Progenitor cell of endocrine pancreas (in vitro differentiated cells): Measurements from ENCODE around the gene POLR1E. TPM values are rescaled to one million over a fixed set of nuclear protein-coding genes. Genes with fewer than 3 reads are reported as not detected.

ENCODE experiments used
- DNase-seq: peaks from one replicate; pipeline ENCODE4 v3.0.0; 2021; ENCODE audit warnings: low spot score; ENCODE audit not compliant: unreplicated experiment
- H3K27ac Mint-ChIP-seq: 2 replicates; pipeline ENCODE4 v1.8.0; 2021; ENCODE audit warnings: mild to moderate bottlenecking, moderate library complexity, mixed read lengths
- H3K27me3 Mint-ChIP-seq: 2 replicates; pipeline ENCODE4 v1.8.0; 2021; ENCODE audit warnings: mixed read lengths
- H3K36me3 Mint-ChIP-seq: 2 replicates; pipeline ENCODE4 v1.8.0; 2022; ENCODE audit warnings: mixed read lengths; ENCODE audit not compliant: insufficient read depth
- H3K4me1 Mint-ChIP-seq: 2 replicates; pipeline ENCODE4 v1.8.0; 2021; ENCODE audit warnings: low read depth, mixed read lengths
- H3K4me3 Mint-ChIP-seq: 2 replicates; pipeline ENCODE4 v1.8.0; 2021; ENCODE audit warnings: low read depth, mild to moderate bottlenecking, moderate library complexity, mixed read lengths
- H3K9me3 Mint-ChIP-seq: 2 replicates; pipeline ENCODE4 v1.8.0; 2021; ENCODE audit warnings: low read depth, mixed read lengths
- long read RNA-seq: library from polyadenylated mRNA; unstranded; transcript quantifications from one replicate; pipeline ENCODE4 v2.0.0, GENCODE V29; 2020
- total RNA-seq: library from RNA; stranded (reverse); gene quantifications from 2 replicates; pipeline ENCODE4 v1.2.1, GENCODE V29; 2021
- TF ChIP-seq, protein P1 (sequence below): fragments of 200-600 bp; sonication (generic); IDR thresholded peaks from one replicate; pipeline ENCODE4 v1.5.0; 2021; ENCODE audit warnings: antibody characterized with exemption, mild to moderate bottlenecking; ENCODE audit not compliant: unreplicated experiment

The POLR1E gene, protein sequence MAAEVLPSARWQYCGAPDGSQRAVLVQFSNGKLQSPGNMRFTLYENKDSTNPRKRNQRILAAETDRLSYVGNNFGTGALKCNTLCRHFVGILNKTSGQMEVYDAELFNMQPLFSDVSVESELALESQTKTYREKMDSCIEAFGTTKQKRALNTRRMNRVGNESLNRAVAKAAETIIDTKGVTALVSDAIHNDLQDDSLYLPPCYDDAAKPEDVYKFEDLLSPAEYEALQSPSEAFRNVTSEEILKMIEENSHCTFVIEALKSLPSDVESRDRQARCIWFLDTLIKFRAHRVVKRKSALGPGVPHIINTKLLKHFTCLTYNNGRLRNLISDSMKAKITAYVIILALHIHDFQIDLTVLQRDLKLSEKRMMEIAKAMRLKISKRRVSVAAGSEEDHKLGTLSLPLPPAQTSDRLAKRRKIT
- 22.2 and 22.4 TPM in 2 replicates for total RNA-seq
- long read RNA-seq, transcript POLR1E-202 (12 exons, 1,868 nt) = major isoform, 50 of 64 reads
- long read RNA-seq, partial matches to known transcripts = 3 of 64 reads
- long read RNA-seq, other reads (novel, unspliced or antisense) = 9 of 64 reads

GRCh38 chr9:37485389-37486255 lies at the start of gene POLR1E:
Gene POLR1E (plus strand): TSS chr9:37485948. CDS start chr9:37486048, 100 bp downstream.
- DNase-seq = peak; percentile 89
- no peaks in the 10 kb centered on the region for H3K9me3 Mint-ChIP-seq
- H3K27me3 Mint-ChIP-seq = peaks cover 6% of the 10 kb centered on the region
- peak within 1 kb of the TSS; percentile 84 for H3K27ac Mint-ChIP-seq
- peaks cover 18% of the 10 kb centered on the region for H3K4me1 Mint-ChIP-seq
- H3K36me3 Mint-ChIP-seq = peaks cover 5% of the 10 kb centered on the region
- TF ChIP-seq, protein P1, sequence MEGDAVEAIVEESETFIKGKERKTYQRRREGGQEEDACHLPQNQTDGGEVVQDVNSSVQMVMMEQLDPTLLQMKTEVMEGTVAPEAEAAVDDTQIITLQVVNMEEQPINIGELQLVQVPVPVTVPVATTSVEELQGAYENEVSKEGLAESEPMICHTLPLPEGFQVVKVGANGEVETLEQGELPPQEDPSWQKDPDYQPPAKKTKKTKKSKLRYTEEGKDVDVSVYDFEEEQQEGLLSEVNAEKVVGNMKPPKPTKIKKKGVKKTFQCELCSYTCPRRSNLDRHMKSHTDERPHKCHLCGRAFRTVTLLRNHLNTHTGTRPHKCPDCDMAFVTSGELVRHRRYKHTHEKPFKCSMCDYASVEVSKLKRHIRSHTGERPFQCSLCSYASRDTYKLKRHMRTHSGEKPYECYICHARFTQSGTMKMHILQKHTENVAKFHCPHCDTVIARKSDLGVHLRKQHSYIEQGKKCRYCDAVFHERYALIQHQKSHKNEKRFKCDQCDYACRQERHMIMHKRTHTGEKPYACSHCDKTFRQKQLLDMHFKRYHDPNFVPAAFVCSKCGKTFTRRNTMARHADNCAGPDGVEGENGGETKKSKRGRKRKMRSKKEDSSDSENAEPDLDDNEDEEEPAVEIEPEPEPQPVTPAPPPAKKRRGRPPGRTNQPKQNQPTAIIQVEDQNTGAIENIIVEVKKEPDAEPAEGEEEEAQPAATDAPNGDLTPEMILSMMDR = no peak
- H3K4me3 Mint-ChIP-seq = peak within 1 kb of the TSS; percentile 91

DNA sequence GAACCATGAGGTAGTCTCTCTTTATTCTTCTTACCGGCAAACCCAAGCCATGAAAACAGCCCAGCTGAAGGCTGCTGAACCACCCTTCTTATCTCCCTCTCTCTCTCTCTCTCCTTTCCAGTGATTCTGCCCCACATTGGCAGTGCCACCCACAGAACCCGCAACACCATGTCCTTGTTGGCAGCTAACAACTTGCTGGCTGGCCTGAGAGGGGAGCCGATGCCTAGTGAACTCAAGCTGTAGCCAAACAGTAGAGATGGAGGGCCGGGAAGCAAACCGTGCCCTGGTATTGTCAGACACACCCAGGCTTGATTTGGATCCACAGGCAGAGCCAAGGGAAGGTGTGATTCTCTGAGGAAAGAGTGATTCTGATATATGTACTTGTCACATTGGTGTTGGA lies 49.2 kb upstream of the POLR1E start:
- Mint-ChIP-seq H3K4me3 (no peak overlapping the region), H3K27ac (no peak overlapping the region), H3K27me3 (no peaks in the 10 kb centered on the region), H3K36me3 (peaks cover 19% of the 10 kb centered on the region), H3K9me3 (no peaks in the 10 kb centered on the region), H3K4me1 (no peaks in the 10 kb centered on the region)
- TF ChIP-seq, protein P1 = no peak
- no peak for DNase-seq

GRCh38 chr9:37437010-37437409 lies 48.7 kb upstream of the POLR1E start:
- no peak overlapping the region for H3K27ac Mint-ChIP-seq
- H3K4me1 Mint-ChIP-seq = peaks cover 2% of the 10 kb centered on the region
- no peaks in the 10 kb centered on the region for H3K27me3 Mint-ChIP-seq
- no peaks in the 10 kb centered on the region for H3K9me3 Mint-ChIP-seq
- TF ChIP-seq, protein P1 = no peak
- H3K36me3 Mint-ChIP-seq = peaks cover 23% of the 10 kb centered on the region
- no peak overlapping the region for H3K4me3 Mint-ChIP-seq
- no peak for DNase-seq

- TF ChIP-seq, protein P1 = no peak
- H3K27me3 Mint-ChIP-seq = no peaks in the 10 kb centered on the region
- no peaks in the 10 kb centered on the region for H3K9me3 Mint-ChIP-seq
- no peak overlapping the region for H3K4me3 Mint-ChIP-seq
- H3K36me3 Mint-ChIP-seq = peaks cover 21% of the 10 kb centered on the region
- DNase-seq = no peak
- H3K27ac Mint-ChIP-seq = no peak overlapping the region
- H3K4me1 Mint-ChIP-seq = peaks cover 7% of the 10 kb centered on the region
These were observed 48.1 kb upstream of the POLR1E start for GRCh38 chr9:37437621-37438020.

DNA sequence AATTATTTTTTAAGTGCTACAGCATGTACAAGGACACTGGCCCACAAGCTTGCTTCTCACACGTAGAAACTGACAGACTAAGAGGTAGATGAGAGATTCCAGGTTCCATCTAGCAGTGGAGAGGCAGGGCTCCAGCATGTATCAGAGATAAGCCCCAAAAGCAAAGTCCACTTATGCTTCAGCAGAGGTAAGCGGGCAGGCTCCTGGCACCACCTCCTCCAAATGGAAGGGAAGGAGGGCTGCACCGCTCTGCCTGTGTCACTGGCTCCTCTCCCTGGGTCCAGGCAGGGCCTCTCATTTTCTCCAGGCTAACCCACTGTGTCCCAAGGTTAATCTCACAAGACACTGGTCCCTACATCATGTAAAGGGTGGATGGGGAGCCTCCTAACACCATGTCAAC lies 47.4 kb upstream of the POLR1E start:
- H3K4me3 Mint-ChIP-seq = no peak overlapping the region
- no peak overlapping the region for H3K27ac Mint-ChIP-seq
- peaks cover 9% of the 10 kb centered on the region for H3K4me1 Mint-ChIP-seq
- DNase-seq = no peak
- peaks cover 21% of the 10 kb centered on the region for H3K36me3 Mint-ChIP-seq
- TF ChIP-seq, protein P1 = no peak
- no peaks in the 10 kb centered on the region for H3K27me3 Mint-ChIP-seq
- H3K9me3 Mint-ChIP-seq = no peaks in the 10 kb centered on the region
